HG03280 (cell line): ENCODE measurements around the gene CSF3.

ENCODE experiments used
- ATAC-seq: cut with Tn5 transposase; IDR thresholded peaks from one replicate; pipeline ENCODE4 v1.9.1; 2021; ENCODE audit warnings: mild to moderate bottlenecking, moderate library complexity; ENCODE audit not compliant: unreplicated experiment

Gene CSF3

GRCh38 chr17:40015005-40015997, at the start of gene CSF3:
Gene CSF3 (plus strand): TSS chr17:40015440. CDS start chr17:40015475, 35 bp downstream.
- ATAC-seq: no peak

GRCh38 chr17:39966771-39967170, 48.5 kb upstream of the CSF3 start:
- ATAC-seq: no peak

- no peak for ATAC-seq
Observed at GRCh38 chr17:39968761-39969160, 46.5 kb upstream of the CSF3 start.

- no peak for ATAC-seq
Observed at GRCh38 chr17:39969375-39969774, 45.9 kb upstream of the CSF3 start.

- no peak for ATAC-seq
Observed at GRCh38 chr17:39970157-39970692, 45.0 kb upstream of the CSF3 start.

- ATAC-seq: no peak
Observed at GRCh38 chr17:39971076-39971603, 44.1 kb upstream of the CSF3 start.

- no peak for ATAC-seq
Observed at GRCh38 chr17:39972271-39972670, 43.0 kb upstream of the CSF3 start.

- ATAC-seq: no peak
Observed at GRCh38 chr17:39973496-39973895, 41.7 kb upstream of the CSF3 start.

- no peak for ATAC-seq
Observed at GRCh38 chr17:39974433-39974832, 40.8 kb upstream of the CSF3 start.

- no peak for ATAC-seq
Observed at GRCh38 chr17:39975801-39976200, 39.4 kb upstream of the CSF3 start.

GRCh38 chr17:39979016-39979670, 36.1 kb upstream of the CSF3 start:
- ATAC-seq: no peak

GRCh38 chr17:39979893-39980350, 35.3 kb upstream of the CSF3 start:
- peak; percentile 2 for ATAC-seq

- ATAC-seq: peak; percentile 91
Observed at GRCh38 chr17:39980351-39981206, 34.7 kb upstream of the CSF3 start, which contains the start of gene PSMD3. Gene PSMD3 (plus strand): TSS chr17:39980807. CDS start chr17:39980971, 164 bp downstream.

- ATAC-seq: peak; percentile 3
Observed at GRCh38 chr17:39981207-39981741, 34.0 kb upstream of the CSF3 start.

GRCh38 chr17:39981766-39982375, 33.4 kb upstream of the CSF3 start:
- no peak for ATAC-seq

GRCh38 chr17:39988206-39988810, 26.9 kb upstream of the CSF3 start:
- no peak for ATAC-seq

- no peak for ATAC-seq
Observed at GRCh38 chr17:39994448-39994847, 20.8 kb upstream of the CSF3 start.

- no peak for ATAC-seq
Observed at GRCh38 chr17:39995438-39995837, 19.8 kb upstream of the CSF3 start.

- ATAC-seq: no peak
Observed at GRCh38 chr17:39996162-39996561, 19.1 kb upstream of the CSF3 start.
